Dermis microvascular lymphatic vessel endothelial cell (primary cell): ENCODE data around the gene NCOA5. TPM values are rescaled to one million over a fixed set of nuclear protein-coding genes. Genes with fewer than 3 reads are reported as not detected.

ENCODE experiments used
- DNase-seq, 2 donors: peaks; one replicate each; pipeline versions ENCODE4 v3.0.0 to v3.0.0-alpha.2; 2010; ENCODE audit warnings: low read depth in 2 of 2
- total RNA-seq: library from RNA; depleted of rRNA; stranded (reverse); fragments of >200 nt; gene quantifications from 2 replicates; pipeline ENCODE4 v1.2.1, GENCODE V29; 2014

NCOA5 gene
- total RNA-seq, 1 donor from 2014 or later = 9.0 TPM

DNA sequence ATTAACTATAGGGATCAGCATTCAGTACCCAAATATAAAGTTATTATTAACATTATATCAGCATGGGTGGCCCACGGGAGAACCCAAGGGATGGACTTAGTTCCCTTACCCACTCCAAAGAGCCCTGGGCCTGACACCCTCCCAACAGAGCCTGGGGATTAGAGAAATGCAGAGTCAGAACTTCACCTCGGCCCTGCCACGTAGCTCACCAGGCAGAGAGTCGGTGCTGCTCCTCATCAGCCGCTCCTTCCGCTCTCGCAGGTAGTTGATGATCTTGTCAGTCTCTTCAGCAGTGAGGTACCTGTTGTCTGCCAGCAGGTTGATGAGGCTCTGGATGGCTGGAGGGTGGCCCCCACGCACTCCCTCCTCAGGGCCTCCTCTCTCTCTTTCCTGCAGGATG, 26.6 kb downstream of the NCOA5 start:
- DNase-seq = no peak

DNA sequence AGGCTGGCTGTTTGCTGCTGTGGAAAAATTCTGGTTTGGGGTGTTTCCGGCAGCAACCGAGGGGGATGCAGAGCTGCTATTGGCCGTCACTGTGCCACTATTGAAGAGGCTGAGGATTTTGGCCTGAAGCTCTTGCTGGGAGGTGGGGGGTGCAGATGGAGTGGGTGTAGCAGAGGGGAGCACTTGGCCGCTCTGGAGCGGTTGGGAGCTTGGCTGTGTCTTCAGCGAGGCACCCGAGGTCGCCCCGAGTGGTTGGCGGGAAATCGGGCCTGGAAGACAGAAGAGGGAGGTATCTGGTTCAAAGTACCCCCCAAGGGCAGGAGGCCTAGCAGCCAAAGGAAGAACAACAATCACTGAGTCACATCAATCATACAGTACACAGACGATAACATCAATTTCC, 27.1 kb downstream of the NCOA5 start:
- no peak for DNase-seq

DNA sequence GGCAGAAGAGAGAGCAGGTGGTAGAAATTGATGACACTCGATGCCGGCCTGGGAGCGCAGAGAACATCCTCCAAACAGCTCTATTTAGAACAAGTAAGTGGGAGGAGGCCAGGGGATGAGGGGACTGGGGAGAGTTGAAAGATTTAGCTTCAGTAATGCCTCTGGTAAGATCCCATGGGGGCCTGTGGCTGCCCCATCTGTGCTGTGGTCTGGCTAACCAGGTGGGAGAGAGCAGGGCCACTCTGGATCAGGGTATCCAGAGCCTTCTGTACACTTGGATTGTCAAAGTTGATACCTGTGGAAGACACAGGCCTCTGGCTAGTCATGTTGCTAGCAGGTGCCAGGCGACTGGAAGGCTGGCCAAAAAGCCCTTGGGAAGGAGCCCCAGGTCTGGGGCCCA, 27.6 kb downstream of the NCOA5 start:
- no peak for DNase-seq

DNA sequence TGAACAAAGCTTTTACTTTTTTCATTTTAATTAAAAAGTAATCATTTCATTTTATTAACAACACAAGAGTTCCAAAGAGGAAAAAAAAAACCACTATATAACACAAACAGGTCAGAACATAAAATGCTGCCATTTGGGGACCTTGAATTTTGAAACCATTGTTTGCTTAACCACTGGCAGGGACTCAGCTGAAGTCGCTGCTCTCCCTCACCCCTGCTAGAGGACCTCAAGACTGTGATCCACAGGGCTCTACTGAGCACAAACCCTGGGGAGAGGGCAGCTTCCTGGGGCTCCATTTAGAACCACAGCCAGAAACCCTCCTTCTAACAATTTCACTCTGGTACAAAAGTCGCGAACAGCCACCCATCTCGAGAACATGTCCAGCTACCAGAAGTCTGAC, 28.8 kb downstream of the NCOA5 start:
- no peak for DNase-seq

DNA sequence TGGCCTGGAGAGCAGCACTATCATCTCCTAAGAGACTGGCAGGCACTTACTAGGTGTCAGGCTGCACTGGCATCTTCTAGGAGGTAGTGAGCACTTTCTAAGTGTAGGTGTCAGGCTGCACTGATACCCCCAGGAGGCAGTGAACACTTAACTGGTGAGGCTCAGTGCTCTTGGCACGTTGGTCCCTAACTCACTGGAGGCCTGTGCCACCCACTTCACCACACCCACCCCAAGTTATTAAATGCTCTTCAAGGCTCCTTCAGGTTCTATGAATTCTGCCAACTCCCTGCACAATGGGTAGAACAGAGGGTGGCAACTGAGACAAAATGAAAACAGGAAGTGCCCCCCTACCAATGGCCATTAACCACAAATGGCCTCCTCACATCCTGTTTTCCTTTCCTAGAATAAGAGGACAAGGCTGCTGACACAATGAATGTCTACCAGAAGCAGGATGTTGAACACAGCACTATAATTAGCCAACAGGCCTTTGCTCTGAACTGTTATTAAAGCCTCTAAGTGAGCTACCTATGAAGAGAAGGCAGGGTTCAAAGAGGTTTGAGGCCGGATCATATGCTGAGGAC, 29.4 kb downstream of the NCOA5 start:
- DNase-seq = peak; percentile 30 to 67

DNA sequence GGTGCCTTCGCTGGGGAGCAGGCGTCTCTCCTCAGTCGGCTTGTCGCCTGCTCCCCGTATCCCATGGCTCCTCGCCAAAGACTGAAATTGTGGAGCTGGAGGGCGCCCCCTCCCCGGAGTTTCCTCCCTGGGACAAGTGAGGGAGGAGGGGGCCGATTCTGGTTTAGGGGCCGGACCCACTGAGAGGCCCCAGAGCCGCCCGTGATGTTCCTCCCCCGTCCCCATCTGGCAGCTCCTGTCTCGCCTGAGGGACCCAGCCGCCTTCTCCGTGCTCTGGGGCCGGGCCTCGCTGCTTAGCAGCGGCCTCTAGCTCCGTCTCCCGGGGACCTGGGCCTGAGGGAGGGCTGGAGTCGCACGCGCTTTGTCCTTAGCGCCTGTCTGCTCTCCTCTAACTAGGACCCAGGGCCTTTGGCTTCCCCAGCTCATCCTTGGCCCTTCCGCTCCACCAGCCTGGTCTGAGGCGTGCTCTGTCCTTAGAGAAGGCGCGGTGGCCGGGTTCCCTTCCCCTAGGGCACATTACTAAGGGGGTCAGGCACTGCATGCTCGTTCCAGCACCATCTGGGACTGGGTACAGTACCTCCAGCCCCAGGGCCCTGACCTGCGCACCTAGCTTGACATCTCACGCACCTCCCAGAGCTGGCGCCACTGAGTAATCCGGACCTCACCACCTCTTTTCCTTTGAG, 31.0 kb downstream of the NCOA5 start:
- no peak for DNase-seq

DNA sequence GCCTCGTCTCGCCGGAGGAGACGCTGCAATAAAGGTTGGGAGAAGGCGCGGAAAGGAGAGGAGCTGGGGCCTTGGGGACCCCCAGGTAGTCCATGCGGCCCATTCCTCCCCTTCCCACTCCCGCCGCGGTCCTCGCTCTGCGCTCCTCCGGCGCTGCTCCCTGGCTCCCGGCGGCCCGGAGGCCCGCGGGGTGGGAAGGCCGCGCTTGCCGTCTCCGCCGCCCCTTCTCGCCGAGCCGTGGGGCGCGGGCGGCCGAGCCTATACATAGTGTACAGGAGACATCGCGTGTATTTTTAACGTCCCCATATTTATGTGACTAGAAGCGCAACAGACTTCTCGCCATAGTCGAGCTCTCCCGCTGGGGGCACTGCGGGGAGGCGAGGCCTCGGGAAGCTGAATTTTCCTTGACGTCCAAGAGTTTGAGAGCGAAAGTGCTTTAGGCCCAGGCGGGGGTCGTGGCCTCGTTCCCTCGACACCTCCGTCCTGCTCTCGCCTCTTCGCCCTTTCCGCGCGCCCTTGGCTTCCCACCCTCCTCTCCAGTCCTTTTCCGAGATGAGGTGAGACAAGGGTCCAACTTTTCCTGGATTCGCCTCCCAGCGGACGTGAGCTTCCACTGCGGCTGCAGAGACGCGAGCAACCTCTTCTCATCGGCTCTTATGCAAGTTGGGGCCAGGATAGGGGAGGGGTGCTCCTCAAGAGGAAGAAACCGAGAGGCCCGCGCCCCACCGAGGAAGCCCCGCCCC, 31.7 kb downstream of the NCOA5 start:
- DNase-seq = peak in 1 of 2 donors; percentile 32

DNA sequence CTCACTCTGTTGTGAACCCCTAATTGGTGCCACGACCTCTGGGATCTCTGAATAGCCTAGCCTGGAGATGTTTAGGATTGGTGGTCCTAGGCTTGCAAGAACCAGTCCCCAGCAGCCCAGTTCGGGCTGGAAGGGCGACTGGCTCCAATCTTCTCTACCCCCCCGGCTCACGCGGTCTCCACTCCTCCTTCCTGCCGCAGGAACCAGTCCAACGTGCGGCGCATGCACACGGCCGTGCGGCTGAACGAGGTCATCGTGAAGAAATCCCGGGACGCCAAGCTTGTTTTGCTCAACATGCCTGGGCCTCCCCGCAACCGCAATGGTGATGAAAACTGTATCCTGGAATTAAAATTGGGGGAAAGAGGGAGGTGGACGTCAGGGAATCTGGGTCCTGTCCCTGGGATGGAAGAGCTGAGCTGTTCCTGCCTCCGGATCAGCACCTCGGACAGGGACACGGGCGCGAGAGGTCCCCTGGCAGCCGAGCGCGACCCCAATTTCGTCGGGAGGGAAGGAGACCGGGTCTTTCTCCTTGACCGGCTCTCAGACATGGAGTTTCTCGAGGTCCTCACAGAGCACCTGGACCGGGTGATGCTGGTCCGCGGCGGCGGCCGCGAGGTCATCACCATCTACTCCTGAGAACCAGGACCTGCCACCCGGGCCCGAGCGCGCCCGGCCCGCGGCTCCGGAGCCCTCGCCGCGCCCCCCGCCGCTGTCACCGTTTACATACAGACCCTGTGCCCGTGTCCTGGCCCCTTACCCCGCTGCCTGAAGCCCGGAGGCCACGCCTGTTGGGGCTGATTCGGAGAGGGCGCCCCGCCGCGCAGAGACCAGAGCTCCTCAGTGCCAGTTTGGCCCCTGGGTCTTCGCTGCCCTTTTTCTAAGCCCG, 32.5 kb downstream of the NCOA5 start:
- DNase-seq = peak; percentile 20 to 54

DNA sequence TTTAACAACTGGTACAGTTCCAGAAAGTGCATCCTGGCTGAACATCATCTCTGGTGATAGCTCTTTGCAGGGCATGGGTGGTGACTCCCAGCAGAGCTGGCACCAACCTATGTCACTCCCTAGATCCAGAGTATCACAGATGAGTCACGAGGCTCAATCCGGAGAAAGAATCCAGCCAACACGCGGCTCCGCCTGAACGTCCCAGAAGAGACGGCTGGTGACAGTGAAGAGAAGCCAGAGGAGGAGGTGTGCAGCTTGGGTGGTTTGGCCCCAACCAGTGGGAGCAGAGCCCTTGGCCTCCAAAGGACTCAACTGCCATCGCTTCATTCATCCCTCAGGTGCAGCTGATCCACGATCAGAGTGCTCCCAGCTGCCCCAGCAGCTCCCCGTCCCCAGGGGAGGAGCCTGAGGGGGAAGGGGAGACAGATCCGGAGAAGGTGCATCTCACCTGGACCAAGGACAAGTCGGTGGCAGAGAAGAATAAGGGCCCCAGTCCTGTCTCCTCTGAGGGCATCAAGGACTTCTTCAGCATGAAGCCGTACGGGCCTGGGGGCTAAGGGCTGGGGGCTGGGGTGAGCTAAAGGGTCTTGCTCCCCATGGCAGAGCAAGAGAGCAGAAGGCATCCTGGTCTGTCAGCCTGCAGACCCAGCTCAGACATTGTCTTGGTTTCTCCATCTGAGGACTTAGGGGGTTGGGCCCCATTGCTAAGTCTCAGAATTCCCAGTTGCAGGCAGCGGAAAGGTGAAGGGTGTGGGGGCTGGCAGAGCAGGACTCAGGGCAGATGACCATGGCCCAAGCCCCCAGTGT, 33.5 kb downstream of the NCOA5 start:
- no peak for DNase-seq

DNA sequence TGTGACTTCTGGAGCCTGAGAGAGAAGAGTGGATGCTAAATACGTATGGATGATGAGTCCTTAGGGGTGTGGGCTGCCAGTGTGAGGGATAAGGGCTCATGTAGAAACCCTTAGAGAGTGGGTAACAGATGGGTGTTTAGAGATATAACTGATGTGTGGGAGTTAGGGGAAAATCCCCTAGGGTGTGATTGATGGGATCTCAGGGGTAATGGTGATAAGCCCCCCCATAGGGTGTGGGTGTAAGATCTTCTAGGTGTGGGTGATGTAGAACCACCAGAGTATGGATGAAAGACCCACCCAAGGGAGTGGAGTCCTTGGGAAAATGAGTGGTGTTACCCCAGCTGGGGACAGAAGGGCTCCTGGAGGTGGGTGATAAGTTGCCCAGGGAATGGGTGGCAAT, 34.5 kb downstream of the NCOA5 start:
- no peak for DNase-seq

DNA sequence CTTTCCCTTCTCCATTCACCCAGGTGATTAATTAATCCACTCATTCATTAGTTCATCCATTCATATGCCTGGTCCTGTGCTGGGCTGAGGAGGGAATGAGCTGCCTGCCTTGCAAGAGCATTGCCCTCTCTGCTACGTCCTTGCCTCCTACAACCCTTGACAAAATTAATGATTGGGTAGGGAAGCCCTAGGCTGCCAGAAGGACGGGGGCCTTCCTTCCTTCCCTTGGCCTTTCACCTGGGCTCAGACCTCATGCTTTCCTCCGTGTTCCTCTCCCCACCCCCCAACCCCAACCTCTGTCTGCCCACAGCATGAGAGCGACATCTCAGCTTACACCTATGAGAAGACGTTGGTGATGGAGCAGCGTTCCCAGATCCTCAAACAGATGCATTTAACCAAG, 35.2 kb downstream of the NCOA5 start:
- DNase-seq = no peak

DNA sequence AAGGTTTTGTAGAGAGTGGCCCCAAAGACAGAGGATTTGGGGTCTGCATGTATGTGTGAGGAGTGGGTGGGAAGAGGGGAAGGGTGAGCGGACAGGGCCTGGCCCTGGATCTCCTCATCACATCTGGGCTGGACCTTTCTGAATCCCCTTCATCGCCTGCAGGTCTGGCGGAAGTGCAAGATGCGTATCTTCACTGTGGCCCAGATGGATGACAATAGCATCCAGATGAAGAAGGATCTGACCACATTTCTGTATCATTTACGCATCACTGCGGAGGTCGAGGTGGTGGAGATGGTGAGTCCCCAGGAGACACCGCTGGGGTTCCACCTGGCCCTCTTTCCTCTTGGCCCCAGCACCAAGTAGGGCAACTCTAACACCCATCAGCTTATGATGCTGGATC, 36.3 kb downstream of the NCOA5 start:
- no peak for DNase-seq

DNA sequence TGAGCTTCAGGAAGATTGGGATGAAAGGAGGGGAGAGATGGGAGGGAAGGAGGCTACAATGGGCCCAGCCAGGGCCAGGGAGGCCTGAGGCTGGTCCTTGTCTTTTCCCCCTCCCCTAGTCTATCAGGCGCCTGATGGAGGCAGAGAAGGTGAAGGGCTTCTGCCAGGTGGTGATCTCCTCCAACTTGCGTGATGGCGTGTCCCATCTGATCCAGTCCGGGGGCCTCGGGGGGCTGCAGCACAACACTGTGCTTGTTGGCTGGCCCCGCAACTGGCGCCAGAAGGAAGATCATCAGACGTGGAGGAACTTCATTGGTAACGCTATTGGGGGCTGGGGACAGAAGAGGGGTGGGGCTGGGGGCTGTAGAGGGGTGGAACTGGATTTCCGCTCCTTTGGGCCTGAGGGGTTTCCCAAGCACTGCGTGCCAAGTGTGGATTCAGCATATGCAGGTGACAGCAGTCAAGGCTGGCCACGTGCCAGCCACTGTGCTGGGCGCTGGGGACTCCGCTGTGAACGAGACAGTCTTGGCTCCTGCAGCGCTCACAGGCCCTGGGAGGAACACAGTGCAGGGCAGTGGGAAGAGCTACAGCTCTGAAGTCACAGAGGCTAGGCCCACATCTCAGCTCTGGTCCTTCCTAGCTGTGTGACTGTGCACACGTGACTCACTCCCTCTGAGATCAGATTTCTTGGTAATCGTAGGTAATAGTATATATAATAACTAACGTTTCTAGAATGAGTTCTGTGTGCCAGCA, 38.0 kb downstream of the NCOA5 start:
- no peak for DNase-seq

DNA sequence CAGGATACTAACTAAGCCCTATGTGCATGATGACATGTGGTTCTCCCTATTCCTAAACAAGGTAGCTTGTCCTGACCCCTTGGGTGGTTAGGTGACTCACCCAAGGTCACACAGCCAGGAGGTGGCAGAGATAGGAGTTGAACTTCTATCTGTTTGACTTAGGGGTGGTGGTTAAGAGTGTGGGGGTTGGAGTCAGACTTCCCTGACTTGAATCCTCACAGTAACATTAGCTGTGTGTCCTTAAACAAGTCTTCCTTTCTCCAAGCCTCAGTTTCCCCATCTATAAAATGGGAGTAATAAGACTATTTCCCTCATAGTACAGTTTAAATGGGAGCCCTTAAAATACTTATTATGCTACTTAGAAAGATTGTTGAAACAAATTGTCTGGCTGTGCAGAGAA, 38.9 kb downstream of the NCOA5 start:
- no peak for DNase-seq

DNA sequence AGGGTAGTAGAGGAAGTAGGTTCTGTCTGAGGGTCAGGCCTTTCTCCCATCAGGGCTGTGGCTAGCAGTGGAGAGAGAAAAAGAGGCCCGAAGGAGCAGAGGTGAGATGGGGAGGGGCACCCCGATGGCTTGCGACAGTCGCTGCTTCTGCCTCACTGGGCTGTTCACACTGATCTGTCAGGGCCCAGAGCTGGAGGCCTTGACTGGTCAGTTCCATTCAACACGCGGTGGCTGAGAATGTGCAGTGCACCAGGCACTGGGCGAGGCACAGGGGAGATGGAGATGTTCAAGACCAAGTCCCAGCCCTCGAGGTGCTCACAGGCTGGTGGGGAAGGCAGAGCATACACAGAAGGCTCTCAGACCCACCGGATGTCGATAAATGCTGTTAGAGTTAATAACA, 39.3 kb downstream of the NCOA5 start:
- no peak for DNase-seq

DNA sequence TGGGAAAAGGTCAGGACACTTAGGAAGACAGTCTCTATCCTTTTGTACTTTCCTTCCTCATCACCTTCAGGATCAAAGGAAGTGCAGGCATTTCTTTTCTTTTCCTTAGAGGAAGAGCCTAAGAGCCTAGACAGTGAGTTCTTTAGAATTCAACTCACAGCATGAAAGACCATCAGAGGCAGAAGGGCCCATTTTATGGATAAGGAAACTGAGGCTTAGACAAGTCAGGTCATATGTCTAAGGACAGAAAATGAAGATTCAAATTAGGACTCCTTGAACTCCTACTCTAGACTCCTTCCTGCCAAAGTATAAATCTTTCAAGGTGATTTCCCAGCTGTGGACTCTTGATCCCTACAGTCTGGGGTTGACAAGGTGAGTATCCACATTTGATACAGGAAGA, 39.9 kb downstream of the NCOA5 start:
- no peak for DNase-seq

DNA sequence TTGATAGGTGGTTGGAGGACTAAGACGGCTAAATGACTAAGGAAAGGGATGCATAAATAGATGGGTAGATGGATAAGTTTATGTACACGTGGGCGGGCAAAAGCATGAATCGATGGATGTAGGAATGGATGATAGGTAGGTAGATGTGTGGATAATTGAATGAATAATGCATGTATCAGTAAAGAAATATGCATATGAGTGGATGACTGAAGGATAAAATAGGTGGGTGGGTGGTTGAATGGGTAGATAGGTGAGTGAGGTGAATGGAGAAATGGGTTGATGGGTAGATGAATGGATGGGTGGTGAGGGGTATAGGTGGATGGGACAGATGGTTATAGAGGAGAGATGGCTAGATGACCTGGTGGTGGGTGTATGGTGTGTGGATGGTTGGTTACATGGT, 40.6 kb downstream of the NCOA5 start:
- no peak for DNase-seq

DNA sequence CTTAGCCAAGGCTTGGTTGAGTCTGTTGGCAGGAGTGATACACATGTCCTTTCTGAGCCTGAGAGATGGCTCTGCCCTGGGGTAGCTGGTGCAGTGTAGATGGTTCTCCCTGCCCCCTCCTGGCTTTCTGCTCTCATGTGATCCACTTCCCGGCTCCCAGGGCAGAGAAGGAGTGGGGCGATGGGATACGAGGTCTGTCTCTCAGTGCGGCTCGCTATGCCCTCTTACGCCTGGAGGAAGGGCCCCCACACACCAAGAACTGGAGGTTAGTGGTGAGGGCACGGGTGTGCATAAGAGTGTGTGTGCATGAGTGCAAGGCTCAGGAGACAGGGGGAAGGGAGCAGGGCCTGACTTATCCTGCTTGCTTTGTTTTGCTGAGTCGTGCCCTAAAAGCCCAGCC, 41.9 kb downstream of the NCOA5 start:
- DNase-seq = no peak

DNA sequence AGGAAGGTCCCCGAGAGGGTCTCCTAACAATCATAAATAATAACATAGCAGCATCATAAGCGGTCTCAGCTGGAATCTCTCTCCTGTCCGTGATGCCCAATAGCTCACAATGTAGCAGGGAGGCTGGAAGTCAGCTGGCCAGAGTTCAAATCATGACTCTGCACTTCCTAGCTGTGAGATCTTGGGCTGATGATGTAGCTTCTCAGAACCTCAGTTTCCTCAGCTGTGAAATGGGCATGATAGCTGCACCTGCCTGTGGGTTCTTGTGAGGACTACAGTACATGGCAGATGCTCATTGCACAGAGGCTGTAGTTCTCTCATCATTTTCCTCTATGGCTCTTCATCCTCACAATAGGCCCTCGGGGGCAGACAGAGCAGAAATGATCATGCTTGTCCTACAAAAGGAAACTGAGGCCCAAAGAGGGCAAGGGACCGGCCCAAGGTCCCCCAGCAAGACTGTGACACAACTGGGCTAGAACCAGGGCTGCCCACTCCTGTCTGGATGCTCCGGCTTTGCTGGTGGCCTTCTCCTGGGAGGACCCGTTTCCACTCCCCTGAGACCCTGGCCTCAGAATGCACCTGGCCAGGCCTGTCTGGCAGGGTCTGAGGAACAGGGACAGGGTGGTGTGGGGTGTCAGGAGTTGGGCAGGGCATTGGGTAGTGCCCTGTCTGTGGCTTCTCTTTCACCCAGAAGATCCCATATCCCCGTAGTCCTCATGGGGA, 43.0 kb downstream of the NCOA5 start:
- no peak for DNase-seq

DNA sequence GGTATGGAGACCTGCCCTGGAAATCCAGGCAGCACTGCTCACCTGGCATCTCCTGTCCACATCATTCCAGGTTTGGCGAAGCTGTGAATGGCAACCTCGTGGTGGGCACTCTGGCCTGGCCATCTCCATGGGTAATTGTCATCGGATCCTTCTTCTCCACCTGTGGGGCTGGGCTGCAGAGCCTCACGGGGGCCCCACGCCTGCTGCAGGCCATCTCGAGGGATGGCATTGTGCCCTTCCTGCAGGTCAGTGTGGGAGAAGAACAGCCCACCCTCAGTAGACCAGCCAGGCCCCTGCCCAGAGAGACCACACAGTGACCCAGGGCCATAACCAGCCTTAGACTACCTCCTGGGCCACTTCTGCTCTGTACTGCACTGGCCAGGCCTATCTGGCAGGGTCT, 44.9 kb downstream of the NCOA5 start:
- no peak for DNase-seq
